HPDE6-E6E7 (cell line): Measurements from ENCODE around the gene CXCL12.

Experiments
- DNase-seq: peaks from one replicate; pipeline ENCODE4 v3.0.0; 2011; ENCODE audit warnings: missing footprints; ENCODE audit errors: extremely low spot score

CXCL12 gene

DNA sequence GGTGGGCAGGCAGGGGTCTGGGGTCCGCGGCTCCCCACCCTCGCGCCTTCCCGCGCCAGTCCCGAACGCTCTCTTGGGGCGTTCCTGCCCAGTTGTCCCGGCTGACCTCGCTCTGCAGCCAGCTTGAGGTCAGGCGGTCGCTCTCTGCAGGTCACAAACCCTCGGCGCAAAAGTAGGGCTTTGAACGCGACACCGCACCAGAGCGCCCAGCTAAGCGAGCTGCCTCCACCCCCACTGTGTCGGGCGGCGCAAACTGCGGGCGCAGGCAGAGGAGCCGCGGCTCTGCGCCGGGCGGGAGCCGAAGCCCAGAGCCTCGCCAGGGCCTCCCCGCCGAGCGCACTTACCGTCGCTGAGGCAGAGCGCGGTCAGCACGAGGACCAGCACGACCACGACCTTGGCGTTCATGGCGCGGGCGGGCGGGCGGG, 284 bp downstream of the CXCL12 start:
- no peak for DNase-seq

DNA sequence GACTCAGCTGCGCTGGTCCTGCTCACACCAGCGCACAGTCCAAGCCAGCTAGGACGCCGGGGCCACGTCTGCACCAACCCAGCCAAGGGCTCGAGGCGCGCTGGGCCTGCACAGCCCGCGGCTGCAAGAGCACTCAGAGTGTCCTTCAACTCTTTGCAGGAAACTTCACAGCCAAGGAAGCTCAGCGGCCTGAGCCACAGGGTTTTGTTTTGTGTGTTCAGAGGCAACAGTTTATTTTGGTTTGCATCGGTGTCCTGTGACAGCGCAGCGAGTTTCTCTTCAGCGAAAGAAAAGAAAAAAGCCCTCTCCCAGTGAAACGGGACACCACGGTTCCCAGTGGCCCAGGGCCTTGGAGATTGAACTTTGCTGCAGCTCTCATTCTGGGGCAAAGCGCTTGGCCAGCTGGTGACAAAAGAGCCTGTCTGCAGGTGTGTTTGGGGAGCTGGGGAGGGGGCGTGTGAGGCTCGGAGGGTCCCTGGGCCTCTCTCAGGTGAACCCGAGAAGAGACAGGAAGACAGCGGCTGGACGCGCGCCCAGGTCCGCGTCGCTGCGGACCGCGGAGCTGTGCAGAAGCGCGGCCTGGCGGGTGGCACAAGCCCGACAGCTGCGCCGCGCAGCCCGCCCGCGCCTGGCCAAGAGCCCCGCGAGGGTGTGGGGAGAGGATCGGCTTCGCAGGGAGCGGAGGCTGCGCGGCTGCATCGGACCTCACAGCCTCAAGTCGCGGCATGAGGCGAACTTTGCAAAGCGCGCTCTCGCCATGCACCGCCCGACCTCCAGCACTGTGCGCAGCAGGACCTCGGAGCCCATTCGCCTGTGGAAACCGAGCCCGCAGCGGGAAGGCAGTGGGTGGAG, 922 bp downstream of the CXCL12 start:
- DNase-seq = no peak

DNA sequence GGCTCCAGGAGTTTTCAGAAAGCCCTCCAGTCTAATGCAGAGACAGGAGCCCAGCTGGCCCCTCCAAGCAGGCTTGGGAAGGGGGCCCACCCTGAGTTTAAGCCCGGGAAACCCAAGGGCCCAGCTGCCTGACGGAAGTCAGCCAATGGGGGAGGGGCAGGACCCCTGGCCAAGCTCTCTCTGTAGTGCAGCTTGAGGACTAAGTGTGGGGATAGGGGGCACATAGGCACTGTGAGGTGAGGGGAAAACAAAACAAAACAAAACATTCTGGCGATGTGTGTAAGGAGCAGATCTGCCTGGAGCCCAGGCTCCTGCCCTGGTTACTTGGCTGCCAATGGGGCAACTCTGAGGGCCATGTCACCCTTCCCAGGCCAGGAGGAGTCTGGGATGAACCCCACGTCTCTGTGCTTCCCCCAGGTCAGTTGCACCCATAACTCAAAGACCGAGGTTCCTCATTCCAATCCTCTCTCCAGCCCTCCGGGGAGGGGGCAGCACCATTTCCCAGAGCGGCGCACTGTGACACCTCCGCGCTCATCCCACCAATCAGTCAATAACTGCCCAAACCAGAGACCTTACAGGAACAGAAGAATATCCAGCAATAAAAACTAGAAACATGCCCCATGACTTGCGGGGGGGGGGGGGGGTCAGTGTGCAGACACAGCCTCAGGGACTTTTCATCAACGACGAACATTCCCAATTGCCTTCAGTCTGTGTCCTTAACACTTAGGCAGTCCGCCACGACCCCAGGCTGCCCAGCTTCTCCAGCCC, 1.7 kb downstream of the CXCL12 start:
- no peak for DNase-seq

DNA sequence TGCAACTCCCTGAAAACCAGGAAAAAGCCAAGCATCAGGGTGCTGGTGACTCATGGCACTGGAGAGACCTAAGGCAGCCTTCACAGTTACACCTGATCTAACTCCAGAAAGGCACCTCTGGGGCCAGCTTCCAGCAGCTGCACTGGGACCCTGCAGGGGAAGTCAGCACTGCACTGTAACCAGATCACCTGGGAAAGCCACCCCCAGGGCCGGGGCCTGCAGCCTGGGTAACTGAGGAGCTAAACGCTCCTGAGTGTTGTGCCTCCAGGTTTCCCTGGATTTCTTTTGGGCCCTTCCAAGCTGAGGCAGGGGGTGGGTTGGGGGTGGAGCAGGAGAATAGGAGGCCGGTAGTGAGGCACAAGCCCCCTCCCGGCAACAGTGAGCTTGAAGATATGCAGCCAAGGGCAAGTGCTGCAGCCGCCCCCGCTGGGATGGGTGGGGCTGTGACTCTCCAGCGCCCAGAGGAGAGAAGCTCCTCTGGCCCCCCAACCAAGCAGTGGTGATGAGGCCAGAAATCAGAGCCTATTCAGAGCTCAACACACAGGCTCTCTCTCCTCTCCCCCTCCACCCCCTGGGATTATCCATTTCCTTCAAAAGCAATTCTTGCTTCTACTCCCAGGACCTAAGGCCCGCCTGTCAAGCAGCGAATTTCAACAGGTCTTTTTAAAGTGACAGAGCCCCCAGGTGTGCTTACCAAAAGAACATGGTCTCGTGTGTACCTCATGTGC, 2.6 kb downstream of the CXCL12 start:
- DNase-seq = no peak

DNA sequence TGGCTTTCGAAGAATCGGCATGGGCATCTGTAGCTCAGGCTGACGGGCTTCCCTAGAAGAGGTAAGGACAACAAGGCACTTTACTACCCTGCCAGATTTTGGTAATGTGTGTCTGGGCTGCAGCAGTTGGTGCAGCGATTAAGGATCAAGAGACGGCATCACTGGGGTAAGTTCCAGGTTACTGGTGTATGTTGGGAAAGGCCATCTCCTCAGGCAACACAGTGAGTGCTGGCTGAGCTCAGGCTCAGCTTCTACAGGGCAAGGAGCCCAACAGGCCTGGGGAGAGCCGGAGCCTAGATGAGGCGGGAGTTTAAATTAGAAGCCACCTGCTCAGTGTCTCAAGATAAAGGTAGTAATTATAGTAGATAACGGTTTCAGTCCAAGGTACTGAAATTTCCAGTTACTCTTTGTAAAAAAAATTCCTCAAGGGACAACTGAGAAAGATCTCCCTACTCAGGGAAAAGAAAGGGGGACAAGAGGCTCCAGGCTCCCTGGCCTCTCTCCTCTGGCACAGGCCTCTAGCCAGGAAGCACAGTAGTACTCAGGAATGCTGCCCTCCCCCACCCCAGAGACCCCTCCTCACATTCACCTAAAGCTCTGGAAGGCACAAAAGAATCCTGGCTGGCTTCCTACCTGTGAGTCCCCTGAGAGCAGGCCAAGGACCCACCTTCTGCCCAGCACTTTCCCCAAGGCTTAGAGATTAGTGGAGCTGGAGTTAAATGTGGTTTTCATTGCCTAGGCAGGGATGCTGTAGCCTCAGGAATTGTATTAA, 3.9 kb downstream of the CXCL12 start:
- DNase-seq = no peak

DNA sequence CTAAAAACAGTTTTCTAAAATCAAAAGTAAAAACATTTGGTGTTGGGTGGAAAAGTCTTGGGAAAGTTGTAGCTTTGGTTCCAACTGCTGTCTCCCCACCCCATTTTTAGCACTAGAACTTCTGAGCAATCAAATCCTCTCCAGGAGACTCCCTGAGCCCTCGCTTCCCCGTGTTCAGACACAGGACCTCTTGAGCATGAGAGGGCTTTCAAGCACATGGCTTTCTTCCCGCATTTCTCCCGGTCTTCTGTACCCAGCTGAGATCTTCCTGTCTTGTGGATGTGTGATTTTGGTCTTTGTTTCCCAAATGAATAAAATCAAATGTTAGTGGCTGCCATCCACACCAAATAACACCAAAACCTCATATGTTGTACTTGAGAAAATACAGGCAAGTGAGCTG, 5.0 kb downstream of the CXCL12 start:
- no peak for DNase-seq

DNA sequence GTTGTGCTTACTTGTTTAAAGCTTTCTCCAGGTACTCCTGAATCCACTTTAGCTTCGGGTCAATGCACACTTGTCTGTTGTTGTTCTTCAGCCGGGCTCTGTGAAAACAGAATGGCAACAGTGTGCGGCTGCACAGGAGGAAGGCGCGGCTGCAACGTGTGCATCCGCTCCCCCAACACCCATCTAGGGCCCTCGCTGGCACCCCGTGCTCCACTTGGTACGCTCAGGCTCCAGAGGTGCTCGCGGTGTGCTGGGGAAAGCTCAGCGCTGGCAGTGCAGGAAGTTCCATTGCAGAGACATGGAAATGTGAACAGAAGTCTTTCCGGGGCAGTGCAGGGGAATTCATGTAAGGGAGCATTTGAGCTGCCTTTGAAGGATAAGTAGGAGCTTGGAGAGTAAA, 6.3 kb downstream of the CXCL12 start:
- no peak for DNase-seq

DNA sequence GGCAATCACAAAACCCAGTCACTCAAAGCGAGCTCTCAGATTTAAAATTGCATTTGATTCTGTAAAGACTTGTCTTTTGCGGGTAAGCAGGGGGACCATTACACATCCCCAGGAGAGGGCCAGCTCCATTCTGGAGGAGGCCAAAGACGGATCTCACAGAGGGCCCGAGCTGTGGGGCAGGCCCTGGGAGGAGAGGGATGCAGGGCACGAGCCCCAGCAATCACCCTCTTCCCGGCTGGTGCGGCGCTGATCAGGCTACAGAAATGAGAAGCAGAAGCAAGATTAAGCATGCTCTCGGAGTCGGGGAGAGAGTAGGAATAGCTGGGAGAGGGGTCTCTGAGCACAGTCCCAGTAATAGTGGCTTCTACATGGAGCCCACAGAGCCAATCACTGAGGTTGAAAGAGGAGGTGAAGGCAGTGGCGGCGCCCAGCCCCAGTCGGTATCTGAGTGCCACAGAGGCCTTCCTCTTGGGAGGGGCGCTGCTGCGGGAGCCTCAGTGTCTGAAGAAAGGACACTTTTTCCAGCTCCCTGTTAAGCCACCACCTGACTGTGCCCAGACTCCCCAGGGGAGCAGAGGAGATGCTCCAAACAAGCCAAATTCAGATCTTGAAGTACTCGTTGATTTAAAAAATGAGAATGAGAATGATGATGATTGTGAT, 7.1 kb downstream of the CXCL12 start:
- DNase-seq = no peak

DNA sequence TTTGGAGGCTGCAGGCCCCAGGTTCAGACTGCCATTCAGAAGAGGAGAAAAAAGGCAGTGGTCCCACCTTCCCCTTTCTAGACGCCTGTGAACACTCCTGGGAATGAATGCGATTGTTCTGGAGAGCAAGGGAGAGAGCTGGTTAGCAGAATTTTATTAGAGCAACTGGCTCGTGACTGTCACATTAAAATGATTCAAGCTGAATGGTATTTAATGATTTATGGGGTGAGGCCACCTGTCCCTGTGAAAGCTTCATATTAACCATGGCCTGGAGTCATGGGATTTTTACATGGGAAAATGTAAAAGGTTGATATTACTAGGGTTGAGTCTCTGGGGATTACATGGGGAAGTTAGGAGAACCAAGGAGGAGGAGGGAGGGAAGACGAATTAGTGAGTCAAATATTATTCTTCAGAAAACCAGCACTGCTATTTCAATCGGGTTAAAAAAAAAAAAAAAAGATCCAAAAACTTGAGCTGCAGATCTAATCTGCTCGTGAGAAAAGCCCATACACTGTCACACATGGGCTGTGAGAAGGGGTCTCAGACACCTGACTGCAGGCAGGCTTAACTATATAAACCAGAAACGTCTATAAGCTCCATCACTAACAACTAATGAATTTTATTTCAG, 8.3 kb downstream of the CXCL12 start:
- no peak for DNase-seq

DNA sequence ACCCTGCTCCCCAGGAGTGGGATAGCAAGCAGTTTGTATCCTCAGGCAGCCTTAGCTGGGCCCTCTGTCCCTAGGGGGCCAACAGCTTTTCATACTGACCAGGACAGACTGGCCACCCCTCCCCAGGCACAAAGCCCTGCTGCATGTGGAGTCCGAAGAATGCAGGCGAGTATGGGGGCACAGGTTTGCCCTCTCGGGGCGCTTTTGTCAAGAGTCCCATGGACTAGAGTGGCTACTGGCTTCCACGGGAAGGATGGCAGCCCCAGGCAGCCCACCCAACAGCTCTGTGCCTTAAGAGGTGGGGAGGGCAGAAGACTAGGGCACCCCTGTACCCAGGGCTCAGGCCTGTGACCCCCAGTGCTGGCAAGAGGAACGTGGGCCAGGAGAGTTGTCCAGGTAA, 10.7 kb downstream of the CXCL12 start:
- no peak for DNase-seq

DNA sequence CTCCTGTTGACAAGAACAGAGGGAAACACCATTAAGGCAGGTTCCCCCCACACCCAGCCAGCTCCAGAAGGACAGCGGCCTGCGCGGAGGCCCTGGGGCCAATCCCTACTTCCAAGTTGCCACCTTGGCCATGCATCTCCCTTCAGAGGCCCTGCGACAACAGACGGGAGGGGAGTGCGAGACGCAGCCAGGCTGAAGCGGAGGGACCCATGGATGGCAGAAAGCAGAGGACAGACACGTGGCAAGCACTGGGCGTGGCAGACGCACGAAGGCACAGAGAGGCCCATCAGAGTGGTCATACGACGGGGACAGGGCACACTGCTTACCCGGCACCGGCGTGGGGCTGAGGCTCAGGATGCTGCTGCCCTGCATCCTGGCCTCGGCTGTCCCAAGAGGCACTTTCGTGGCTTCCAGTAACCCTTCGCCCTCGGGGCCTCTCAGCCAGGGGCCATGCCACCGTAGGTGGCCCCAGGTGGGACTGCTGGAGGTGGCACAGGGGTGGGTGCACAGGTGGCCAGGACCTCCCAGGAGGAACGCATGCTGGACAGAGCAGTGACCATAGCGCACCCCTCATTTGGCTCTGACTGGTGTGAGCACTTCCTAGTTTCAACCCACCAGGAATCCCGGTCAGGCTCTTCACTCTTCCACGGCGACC, 11.4 kb downstream of the CXCL12 start:
- no peak for DNase-seq

DNA sequence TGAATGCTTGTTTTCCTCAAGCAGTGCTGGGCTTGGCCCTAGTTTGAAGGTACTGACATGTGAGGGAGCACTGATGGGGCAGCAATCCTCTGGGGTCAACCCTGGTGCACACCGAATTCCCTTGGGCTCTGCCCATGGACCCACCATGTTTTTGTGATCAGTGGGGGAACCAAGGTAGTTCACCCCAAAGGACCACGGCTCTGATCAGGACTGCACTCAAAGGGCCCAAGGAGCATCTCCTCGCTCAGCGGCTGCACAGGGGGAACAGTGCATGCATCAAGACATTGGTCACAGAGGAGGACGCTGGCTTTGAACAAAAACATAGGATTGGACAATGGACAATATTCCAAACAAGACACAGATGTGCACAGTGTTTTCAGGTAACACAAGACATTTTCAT, 12.7 kb downstream of the CXCL12 start:
- DNase-seq = no peak

DNA sequence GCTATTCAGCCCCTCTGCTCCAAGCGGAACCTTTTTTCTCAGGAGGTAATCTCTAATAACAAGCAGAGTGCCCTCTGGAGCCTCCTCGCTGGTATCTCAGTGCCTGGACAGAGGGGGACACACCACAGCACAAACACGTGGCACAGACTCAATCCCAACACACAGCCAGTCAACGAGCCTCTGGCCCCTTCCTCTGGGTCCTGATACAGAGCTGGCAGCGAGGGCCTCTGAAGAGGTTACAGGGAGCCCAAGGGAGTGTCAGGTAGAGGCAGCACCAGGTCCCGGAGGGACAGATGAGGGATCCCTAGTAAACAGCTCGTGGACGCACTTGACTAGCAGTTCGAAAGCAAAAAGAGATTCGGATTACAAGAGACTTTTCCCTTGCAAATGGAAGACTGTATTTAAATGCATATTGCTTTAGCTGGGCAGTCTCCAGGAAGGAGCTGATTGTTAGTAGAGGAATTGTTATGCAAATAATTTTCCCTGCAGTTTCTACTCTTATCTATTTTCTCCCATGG, 14.1 kb downstream of the CXCL12 start:
- no peak for DNase-seq

DNA sequence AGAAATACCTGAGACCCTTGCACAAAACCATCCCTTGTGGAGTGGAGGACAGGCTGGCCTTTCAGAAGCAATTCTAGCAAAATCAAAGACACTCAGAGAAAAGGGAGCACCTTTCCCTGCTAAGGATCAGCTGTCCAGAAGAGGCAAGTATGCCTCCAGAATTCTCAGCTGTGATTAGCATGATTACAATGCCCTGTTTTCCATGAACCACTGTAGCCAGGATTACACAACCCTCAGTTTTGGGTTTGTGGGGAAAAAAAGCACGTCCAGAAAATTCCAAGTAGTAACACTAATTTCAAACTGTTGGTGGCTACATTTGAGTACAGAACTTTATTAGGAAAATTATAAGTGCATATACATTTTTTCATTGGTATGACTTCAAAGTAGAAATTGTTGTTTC, 15.0 kb downstream of the CXCL12 start:
- no peak for DNase-seq

DNA sequence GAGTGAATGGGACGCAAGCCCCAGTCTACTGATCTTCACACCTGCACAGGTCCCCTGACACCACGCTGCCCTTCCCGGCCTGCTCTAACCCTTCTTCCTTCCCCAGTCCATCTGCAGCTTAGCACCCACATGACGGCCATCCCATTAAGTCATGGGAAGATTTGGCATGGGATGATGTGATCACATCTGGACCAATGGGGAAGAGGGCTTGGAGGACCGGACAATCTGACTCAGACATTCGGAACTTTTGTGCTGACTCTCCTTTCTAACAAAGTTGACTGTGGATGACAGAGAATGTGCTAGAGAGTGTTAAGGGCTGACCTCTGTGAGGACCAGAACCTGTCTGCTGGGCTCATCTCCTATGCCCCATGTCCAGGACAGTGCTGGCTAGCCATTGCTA, 15.6 kb downstream of the CXCL12 start:
- no peak for DNase-seq

DNA sequence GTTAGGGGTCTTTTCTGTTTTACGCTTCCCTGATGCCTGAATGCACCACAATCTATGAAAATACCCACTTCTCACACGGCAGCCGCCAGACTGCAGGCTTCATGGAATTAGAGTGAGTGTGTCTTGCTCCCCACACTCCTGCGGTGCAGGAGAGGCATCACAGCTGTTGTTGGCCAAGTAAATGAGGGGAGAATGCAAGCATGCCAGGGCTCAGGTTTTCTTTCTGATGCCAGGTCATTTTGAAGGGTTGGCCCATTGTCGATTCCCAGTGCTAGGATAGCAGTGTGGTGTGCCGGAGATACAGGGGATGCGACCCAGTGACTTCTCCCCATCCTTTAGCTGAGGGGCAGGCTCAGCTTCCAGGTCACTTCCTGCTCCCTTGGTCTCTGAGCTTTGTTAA, 16.3 kb downstream of the CXCL12 start:
- DNase-seq = no peak

DNA sequence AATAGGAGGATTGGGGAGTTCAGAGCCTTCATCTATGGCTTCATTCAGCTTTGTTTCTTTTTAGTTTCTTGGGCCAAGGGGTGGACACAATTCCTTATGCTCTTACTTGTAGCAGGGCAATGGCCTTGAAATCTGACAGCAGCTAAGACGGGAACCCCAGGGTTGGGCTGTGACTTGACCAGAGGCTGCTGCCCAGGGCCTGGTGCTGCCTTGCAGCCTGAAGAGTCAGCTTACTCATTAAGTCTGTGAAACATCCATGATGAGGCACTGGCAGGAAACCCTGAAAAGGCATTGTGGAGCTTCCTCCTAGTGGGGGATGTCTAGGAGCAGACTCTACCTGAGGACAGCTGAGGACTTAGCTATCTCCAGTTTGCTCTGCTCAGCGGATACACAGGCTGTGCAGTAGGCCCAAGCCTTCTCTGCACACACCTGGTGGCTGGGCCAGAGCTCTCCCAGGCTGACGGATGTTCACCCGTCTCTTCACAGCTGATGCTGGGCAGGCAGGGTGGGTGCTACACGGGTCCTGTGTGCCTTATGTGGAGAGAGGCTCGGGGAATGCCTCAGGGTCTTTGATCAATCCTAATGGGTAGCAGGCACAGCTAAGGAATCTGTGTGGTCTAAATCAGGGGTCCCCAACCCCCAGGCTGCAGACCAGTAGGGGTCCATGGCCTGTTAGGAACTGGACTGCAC, 17.8 kb downstream of the CXCL12 start:
- DNase-seq = no peak

DNA sequence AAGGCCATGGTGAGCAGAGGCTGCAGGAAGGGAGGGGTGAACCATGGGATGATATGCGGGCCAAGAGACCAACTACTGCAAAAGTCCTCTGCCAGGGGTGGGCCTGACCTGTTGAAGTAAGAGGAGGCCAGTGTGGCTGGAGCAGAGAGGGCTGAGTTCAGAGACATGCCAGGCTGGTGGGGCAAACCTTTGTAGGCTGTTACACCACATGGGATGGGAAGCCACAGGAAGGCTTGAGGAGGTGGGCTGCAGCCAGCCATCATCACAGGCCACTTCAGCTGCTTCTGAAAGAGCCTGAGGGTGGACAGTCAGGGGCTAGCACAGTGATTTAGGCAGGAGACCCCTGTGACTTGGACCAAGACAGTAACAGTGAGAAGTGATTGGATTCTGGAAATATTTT, 20.3 kb downstream of the CXCL12 start:
- DNase-seq = no peak

DNA sequence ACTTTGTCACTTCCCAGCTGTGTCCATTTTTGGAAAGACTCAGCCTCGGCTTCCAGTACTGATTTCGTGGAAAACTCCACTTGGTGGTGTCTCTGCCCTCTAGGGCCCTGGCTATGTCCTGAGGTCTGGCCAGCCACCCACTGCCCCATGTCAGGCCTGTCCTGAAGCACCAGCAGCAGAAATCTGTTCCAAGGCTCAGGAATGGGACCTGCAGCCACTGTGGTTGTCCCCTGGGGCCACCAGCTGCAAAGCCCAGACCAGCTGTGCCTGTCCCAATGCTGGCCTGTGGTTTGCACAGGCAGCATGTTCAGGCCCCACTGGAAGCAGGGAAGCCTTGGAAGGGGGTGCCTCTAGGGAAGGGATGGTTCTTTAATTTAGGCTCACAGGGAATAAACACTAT, 21.2 kb downstream of the CXCL12 start:
- no peak for DNase-seq
